Suprapubic skin (tissue), 3 donors: ENCODE results near the gene PIGC.

Experiments used
- EP300 ChIP-seq: sonication (generic); formaldehyde crosslinking; IDR thresholded peaks from one replicate; pipeline ENCODE4 v1.6.1; 2017; ENCODE audit warnings: antibody characterized with exemption
- POLR2A ChIP-seq, 2 donors: fragments of 450-650 bp; IDR thresholded peaks; one replicate each; pipeline ENCODE4 v1.6.1; 2017; ENCODE audit warnings: antibody characterized with exemption in 2 of 2, mild to moderate bottlenecking in 2 of 2, moderate library complexity in 2 of 2
- TF ChIP-seq, protein P1 (sequence below), 2 donors: fragments of 200-600 bp in 1 of 2; fragments of 450-650 bp in 1 of 2; sonication (generic) in 1 of 2; IDR thresholded peaks; one replicate each; pipeline ENCODE4 v1.5.1; 2016 to 2019; ENCODE audit warnings: antibody characterized with exemption in 2 of 2, mild to moderate bottlenecking in 1 of 2, moderate library complexity in 1 of 2

DNA sequence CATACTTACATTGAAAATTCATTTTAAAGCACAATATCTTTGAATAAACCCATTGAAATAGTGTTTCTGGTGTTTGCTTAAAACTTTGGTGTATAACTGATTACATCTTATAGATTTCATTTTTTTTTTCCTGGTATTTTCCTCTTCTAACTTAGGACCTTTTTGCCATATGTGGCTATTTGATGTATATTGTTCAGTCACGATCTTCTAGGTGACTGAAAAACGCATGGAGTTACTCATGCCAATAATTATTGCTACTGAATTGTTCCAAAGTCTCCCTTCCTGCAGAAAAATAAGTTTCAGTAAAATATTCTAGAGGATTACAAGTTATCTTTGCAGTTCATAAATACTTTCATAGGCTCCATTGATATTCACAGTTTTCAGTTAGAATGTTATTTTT, 46.2 kb downstream of the PIGC start:
- TF ChIP-seq POLR2A (IDR thresholded peaks at IDR 0.05), result no peak
- TF ChIP-seq EP300, result no peak
- TF ChIP-seq, protein P1, sequence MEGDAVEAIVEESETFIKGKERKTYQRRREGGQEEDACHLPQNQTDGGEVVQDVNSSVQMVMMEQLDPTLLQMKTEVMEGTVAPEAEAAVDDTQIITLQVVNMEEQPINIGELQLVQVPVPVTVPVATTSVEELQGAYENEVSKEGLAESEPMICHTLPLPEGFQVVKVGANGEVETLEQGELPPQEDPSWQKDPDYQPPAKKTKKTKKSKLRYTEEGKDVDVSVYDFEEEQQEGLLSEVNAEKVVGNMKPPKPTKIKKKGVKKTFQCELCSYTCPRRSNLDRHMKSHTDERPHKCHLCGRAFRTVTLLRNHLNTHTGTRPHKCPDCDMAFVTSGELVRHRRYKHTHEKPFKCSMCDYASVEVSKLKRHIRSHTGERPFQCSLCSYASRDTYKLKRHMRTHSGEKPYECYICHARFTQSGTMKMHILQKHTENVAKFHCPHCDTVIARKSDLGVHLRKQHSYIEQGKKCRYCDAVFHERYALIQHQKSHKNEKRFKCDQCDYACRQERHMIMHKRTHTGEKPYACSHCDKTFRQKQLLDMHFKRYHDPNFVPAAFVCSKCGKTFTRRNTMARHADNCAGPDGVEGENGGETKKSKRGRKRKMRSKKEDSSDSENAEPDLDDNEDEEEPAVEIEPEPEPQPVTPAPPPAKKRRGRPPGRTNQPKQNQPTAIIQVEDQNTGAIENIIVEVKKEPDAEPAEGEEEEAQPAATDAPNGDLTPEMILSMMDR (IDR thresholded peaks at IDR 0.05), result no peak
